GM12878 (cell line): ENCODE results near the gene CBLB. TPM values are rescaled to one million over a fixed set of nuclear protein-coding genes. Genes with fewer than 3 reads are reported as not detected.

Source experiments
- ATAC-seq: fragments of 200-7000 bp; cut with Tn5 transposase; 3 replicates; pipeline ENCODE4 v1.9.1; 2020; ENCODE audit warnings: mild to moderate bottlenecking, moderate library complexity
- BruUV-seq: library from RNA; stranded (reverse); fragments of 400-500 nt; replicated peaks from 2 replicates; lab custom pipeline; 2021; lab: Mats Ljungman, UMichigan
- CTCF ChIA-PET: fragments of 300-600 bp; sonication (Branson Sonifier 250); formaldehyde crosslinking; extraction: SDS; loops from one replicate; lab custom pipeline; 2021; ENCODE audit warnings: inconsistent platforms; lab: Yijun Ruan, JAX
- POLR2A ChIA-PET: fragments of 350-600 bp; formaldehyde crosslinking; extraction: SDS; loops from one replicate; lab custom pipeline; 2021; ENCODE audit warnings: inconsistent platforms; lab: Charles Lee
- RAD21 ChIA-PET: fragments of 300-600 bp; sonication (Branson Sonifier 250); formaldehyde crosslinking; loops from one replicate; lab custom pipeline; 2023; ENCODE audit warnings: antibody characterized with exemption; ENCODE audit not compliant: unreplicated experiment; lab: Charles Lee
- SMC1A ChIA-PET: fragments of 300-600 bp; sonication (Branson Sonifier 250); formaldehyde crosslinking; loops from one replicate; lab custom pipeline; 2023; ENCODE audit not compliant: unreplicated experiment, uncharacterized antibody; lab: Charles Lee
- DNase-seq: peaks from one replicate; pipeline ENCODE4 v3.0.0-alpha.2; 2011; ENCODE audit warnings: low read depth, low spot score
- FAIRE-seq: peaks from 3 replicates; lab custom pipeline; 2011; peaks lifted over from hg19 to GRCh38; lab: Jason Lieb, UNC
- H2AFZ ChIP-seq: 2 replicates; pipeline ENCODE4 v1.6.0; 2011; ENCODE audit warnings: low read depth, low read length, control low read depth; ENCODE audit not compliant: control insufficient read depth
- H3K27ac ChIP-seq: 2 replicates; pipeline ENCODE4 v1.5.1; 2011; ENCODE audit warnings: control low read depth; ENCODE audit not compliant: control insufficient read depth, insufficient read depth
- H3K27me3 ChIP-seq, 2 experiments: replicated peaks in 1 of 2; 2 replicates each; pipeline versions ENCODE4 v1.6.0 to v1.6.1; 2011; ENCODE audit warnings: low read length in 1 of 2; ENCODE audit not compliant: control insufficient read depth in 2 of 2, insufficient read depth in 2 of 2
- H3K36me3 ChIP-seq, 2 experiments: 2 replicates each; pipeline ENCODE4 v1.5.1; 2011; ENCODE audit warnings: low read length in 1 of 2; ENCODE audit not compliant: control insufficient read depth in 2 of 2, insufficient read depth in 2 of 2
- H3K4me1 ChIP-seq: 2 replicates; pipeline ENCODE4 v1.6.1; 2011; ENCODE audit warnings: mild to moderate bottlenecking, low read length, moderate library complexity, mixed read lengths; ENCODE audit not compliant: control insufficient read depth, insufficient read depth
- H3K4me2 ChIP-seq: 2 replicates; pipeline ENCODE4 v1.6.0; 2011; ENCODE audit warnings: control low read depth; ENCODE audit not compliant: control insufficient read depth, insufficient read depth
- H3K4me3 ChIP-seq: fragments of 200-600 bp; sonication (generic); 2 replicates; pipeline ENCODE4 v1.5.1; 2016
- H3K79me2 ChIP-seq: 2 replicates; pipeline ENCODE4 v1.6.0; 2011; ENCODE audit warnings: low read length; ENCODE audit not compliant: control insufficient read depth, insufficient read depth
- H3K9ac ChIP-seq: 2 replicates; pipeline ENCODE4 v1.8.0; 2011; ENCODE audit warnings: low read length, control low read depth, mixed read lengths; ENCODE audit not compliant: control insufficient read depth, insufficient read depth
- H3K9me3 ChIP-seq: replicated peaks from 3 replicates; pipeline ENCODE4 v1.5.1; 2011; ENCODE audit warnings: mild to moderate bottlenecking, low read length; ENCODE audit not compliant: control insufficient read depth, insufficient read depth
- H4K20me1 ChIP-seq: 2 replicates; pipeline ENCODE4 v1.6.0; 2011; ENCODE audit not compliant: control insufficient read depth, insufficient read depth
- CHD2 ChIP-seq: IDR thresholded peaks from 2 replicates; pipeline ENCODE4 v1.6.1; 2011; ENCODE audit warnings: low read depth, low read length, improper control_type of control experiment, borderline replicate concordance
- GATAD2B ChIP-seq: fragments of 450-650 bp; conservative IDR thresholded peaks from 2 replicates; pipeline ENCODE4 v1.6.1; 2017; ENCODE audit warnings: low read depth, mild to moderate bottlenecking, moderate library complexity
- IRF3 ChIP-seq: fragments of 450-650 bp; IDR thresholded peaks from 2 replicates; pipeline ENCODE4 v1.6.1; 2014; ENCODE audit warnings: mild to moderate bottlenecking
- POLR2AphosphoS2 ChIP-seq: IDR thresholded peaks from 2 replicates; pipeline ENCODE4 v1.6.1; 2011; ENCODE audit warnings: low read depth, mild to moderate bottlenecking, low read length, improper control_type of control experiment, moderate library complexity
- SKIL ChIP-seq: fragments of 450-650 bp; IDR thresholded peaks from 2 replicates; pipeline ENCODE4 v1.6.1; 2017; ENCODE audit warnings: mild to moderate bottlenecking, low read depth, inconsistent platforms; ENCODE audit not compliant: poor library complexity, severe bottlenecking
- TCF3 ChIP-seq: IDR thresholded peaks from 2 replicates; pipeline ENCODE4 v1.6.1; 2012; ENCODE audit warnings: low read depth, mild to moderate bottlenecking, low read length, borderline replicate concordance; ENCODE audit not compliant: insufficient read depth
- ZNF207 ChIP-seq: fragments of 450-650 bp; IDR thresholded peaks from 2 replicates; pipeline ENCODE4 v1.6.1; 2014; ENCODE audit warnings: antibody characterized with exemption, mild to moderate bottlenecking, borderline replicate concordance
- ZNF24 ChIP-seq: fragments of 450-650 bp; IDR thresholded peaks from 2 replicates; pipeline ENCODE4 v1.6.1; 2017; ENCODE audit warnings: antibody characterized with exemption, mild to moderate bottlenecking
- WGBS: methylation state at CpG from one replicate; pipeline ENCODE4 v1.1.6; 2016; ENCODE audit warnings: low lambda C conversion rate; ENCODE audit not compliant: insufficient replicate concordance, insufficient coverage; ENCODE audit errors: missing lambda C conversion rate; 5-methylcytosine and 5-hydroxymethylcytosine counted together
- in situ Hi-C: fragments of 300-500 bp; cut with MboI; formaldehyde crosslinking; loops from 9 replicates; pipeline ENCODE4 v1.14.3; 2018; ENCODE audit warnings: mixed read lengths
- intact Hi-C: fragments of 100-400 bp; cut with micrococcal nuclease; formaldehyde crosslinking; loops from one replicate; pipeline ENCODE4 v1.14.2; 2022; ENCODE audit not compliant: unreplicated experiment
- polyA plus RNA-seq, 11 experiments: library from polyadenylated mRNA; depleted of rRNA in 4 of 11; unstranded in 6 of 11; stranded (reverse) in 5 of 11; fragments of >200 nt; fragmentation: Nextera tagmentation in 4 of 11; fragmentation: Illumina TruSeq in 1 of 11; extraction: Ambion mirVana in 4 of 11; extraction: Trizol in 1 of 11; gene quantifications; 1 replicate in 1 of 11; 2 replicates in 10 of 11; pipeline versions ENCODE4 v1.2.1 to v1.2.3, GENCODE V29; 2011 to 2016; ENCODE audit warnings: inconsistent platforms in 2 of 11, missing spikeins in 2 of 11, low read depth in 1 of 11
- total RNA-seq, 4 experiments: library from RNA; depleted of rRNA in 3 of 4; stranded (reverse); fragments of >200 nt in 3 of 4; fragmentation: Illumina TruSeq in 1 of 4; extraction: Trizol in 1 of 4; gene quantifications; 2 replicates each; pipeline versions ENCODE4 v1.2.1 to v1.2.3, GENCODE V29; 2013 to 2021

Gene CBLB
- total and polyA plus RNA-seq, 10 of the 15 experiments (the other 5 are each of a cell fraction or from before 2014, with no cell fraction given) = 17.2 to 107 (median 41.9) TPM

GRCh38 chr3:105848821-105849220 lies 20.0 kb downstream of the CBLB start:
- H3K9ac ChIP-seq = no peak overlapping the region
- DNase-seq = no peak
- peaks cover 0 to 28% of the 10 kb centered on the region in 2 experiments; a peak in 3 of 4 replicates for H3K36me3 ChIP-seq
- in situ Hi-C loops = no loop called here
- POLR2A ChIA-PET = interaction anchor here (0.5 to 1.6 kb wide), 3 partner anchors 11 to 351 kb away, joined by 3 to 6 read pairs (median 3); no protein-coding TSS in a partner anchor
- H3K79me2 ChIP-seq = peaks cover 5% of the 10 kb centered on the region
- no peak overlapping the region for H3K27ac ChIP-seq
- no peak for ATAC-seq
- intact Hi-C loops = no loop called here
- over 99% methylated on average over 3 of the region's 3 CpGs for WGBS
- H3K9me3 ChIP-seq = no peaks in the 10 kb centered on the region; the same call in none of the 3 replicates
- SMC1A ChIA-PET = interaction anchor here (1.5 to 3.4 kb wide), 4 partner anchors 11 to 35 kb away, joined by 3 to 28 read pairs (median 5); no protein-coding TSS in a partner anchor
- H2AFZ ChIP-seq = no peak overlapping the region
- no peaks in the 10 kb centered on the region for H3K4me1 ChIP-seq
- no TSS peak for BruUV-seq
- H4K20me1 ChIP-seq = no peaks in the 10 kb centered on the region
- TF ChIP-seq TCF3 = no peak
- RAD21 ChIA-PET = interaction anchor here (1.0 to 3.5 kb wide), 2 partner anchors 12 to 191 kb away, joined by 3 to 31 read pairs; no protein-coding TSS in a partner anchor
- FAIRE-seq = no peak
- CTCF ChIA-PET = interaction anchor here (1.0 to 1.3 kb wide), 3 partner anchors 9 to 280 kb away, joined by 3 to 4 read pairs (median 4); no protein-coding TSS in a partner anchor
- no peak overlapping the region for H3K4me3 ChIP-seq
- no peak overlapping the region for H3K4me2 ChIP-seq
- H3K27me3 ChIP-seq = no peaks in the 10 kb centered on the region

- peaks cover 7% of the 10 kb centered on the region for H3K79me2 ChIP-seq
- ChIA-PET POLR2A (interaction anchor here (0.6 to 1.6 kb wide), 3 partner anchors 9 to 20 kb away, joined by 3 to 6 read pairs (median 3); no protein-coding TSS in a partner anchor), RAD21 (interaction anchor here (0.7 to 3.5 kb wide), 3 partner anchors 11 to 768 kb away, joined by 3 to 31 read pairs (median 3); no protein-coding TSS in a partner anchor)
- FAIRE-seq = no peak
- ATAC-seq = peak; percentile 16; the same call in 1 of the 3 replicates
- H3K4me1 ChIP-seq = no peaks in the 10 kb centered on the region
- no peak overlapping the region for H3K4me3 ChIP-seq
- no peak overlapping the region for H2AFZ ChIP-seq
- intact Hi-C loops = no loop called here
- no peak for TF ChIP-seq IRF3
- TF ChIP-seq POLR2AphosphoS2 = no peak
- TF ChIP-seq ZNF24 = no peak
- TF ChIP-seq SKIL = no peak
- no peak for TF ChIP-seq CHD2
- no peak for TF ChIP-seq GATAD2B
- no peak for TF ChIP-seq ZNF207
- TF ChIP-seq, all 136 proteins: peak for 0
- Histone ChIP-seq H3K4me2 (no peak overlapping the region), H3K9me3 (no peaks in the 10 kb centered on the region; the same call in 2 of the 3 replicates), H3K27me3 (no peaks in the 10 kb centered on the region), H4K20me1 (no peaks in the 10 kb centered on the region), H3K27ac (no peak overlapping the region), H3K9ac (no peak overlapping the region), H3K36me3 (peaks cover 0 to 23% of the 10 kb centered on the region in 2 experiments; a peak in 3 of 4 replicates)
- WGBS = 98% methylated on average over 2 of the region's 2 CpGs
- BruUV-seq = no TSS peak
- DNase-seq = no peak
- in situ Hi-C loops = no loop called here
- ChIA-PET SMC1A (interaction anchor here (0.6 to 3.4 kb wide), 10 partner anchors 10 to 760 kb away, joined by 3 to 28 read pairs (median 3); partner anchors contain the start of gene CBLB), CTCF (interaction anchor here (0.8 to 1.0 kb wide), 2 partner anchors 165 to 762 kb away, joined by 4 to 5 read pairs; no protein-coding TSS in a partner anchor)
These were observed 20.9 kb downstream of the CBLB start for GRCh38 chr3:105847865-105848264.
